Retinal pigment epithelial cell (primary cell): ENCODE results near the gene PCNX2.

Experiments used
- DNase-seq: peaks from one replicate; pipeline ENCODE4 v3.0.0-alpha.2; 2010; ENCODE audit warnings: low read depth
- H3K4me3 ChIP-seq: 2 replicates; pipeline ENCODE4 v1.5.1; 2011; ENCODE audit warnings: mild to moderate bottlenecking, low read length, control low read depth, moderate library complexity
- CTCF ChIP-seq: conservative IDR thresholded peaks from 2 replicates; pipeline ENCODE4 v1.5.1; 2011; ENCODE audit warnings: low read depth, low read length, control low read depth, inconsistent platforms

PCNX2 gene

GRCh38 chr1:233252441-233252840 lies 43.1 kb downstream of the PCNX2 start:
- no peak overlapping the region for H3K4me3 ChIP-seq
- TF ChIP-seq CTCF, result no peak

GRCh38 chr1:233251201-233251720 lies 44.3 kb downstream of the PCNX2 start:
- no peak for DNase-seq
- H3K4me3 ChIP-seq, result no peak overlapping the region
- TF ChIP-seq CTCF, result no peak

More at GRCh38 chr1:233252441-233252840, 43.1 kb downstream of the PCNX2 start:
- DNase-seq, result no peak

- DNase-seq, result no peak
Measured at GRCh38 chr1:233248014-233248413, 47.5 kb downstream of the PCNX2 start.

GRCh38 chr1:233246965-233247364 lies 48.6 kb downstream of the PCNX2 start:
- TF ChIP-seq CTCF, result no peak
- DNase-seq, result no peak

More at GRCh38 chr1:233248014-233248413, 47.5 kb downstream of the PCNX2 start:
- no peak overlapping the region for H3K4me3 ChIP-seq
- no peak for TF ChIP-seq CTCF

GRCh38 chr1:233245191-233245765 lies 50.2 kb downstream of the PCNX2 start:
- H3K4me3 ChIP-seq, result no peak overlapping the region
- no peak for DNase-seq
- TF ChIP-seq CTCF, result no peak

More at GRCh38 chr1:233246965-233247364, 48.6 kb downstream of the PCNX2 start:
- no peak overlapping the region for H3K4me3 ChIP-seq

- no peak for TF ChIP-seq CTCF
- H3K4me3 ChIP-seq, result no peak overlapping the region
- no peak for DNase-seq
Measured at GRCh38 chr1:233244183-233244582, 51.3 kb downstream of the PCNX2 start.

- no peak for DNase-seq
- no peak for TF ChIP-seq CTCF
- H3K4me3 ChIP-seq, result no peak overlapping the region
Measured at GRCh38 chr1:233242827-233243483, 52.6 kb downstream of the PCNX2 start.
